ENCODE measurements around the gene EFCAB11. TPM values are rescaled to one million over a fixed set of nuclear protein-coding genes. Genes with fewer than 3 reads are reported as not detected.

EFCAB11 gene
- total and polyA plus RNA-seq, 2 of the 8 experiments (the other 6 are each of a cell fraction or from before 2014, with no cell fraction given): 6.8 to 12.8 TPM

GRCh38 chr14:89890589-89890988 is 63.9 kb downstream of the EFCAB11 start:
- Histone ChIP-seq H3K27ac (ENCODE audit: low read depth, low read length) (no peak overlapping the region), H3K14ac (ENCODE audit: insufficient read length) (no peak overlapping the region), H2AK5ac (ENCODE audit: low read depth, low read length) (no peak overlapping the region), H3K18ac (ENCODE audit: extremely low read depth, low read length) (no peak overlapping the region), H3K4me3 (ENCODE audit: extremely low read depth in 1 of 4, insufficient read depth in 2 of 4, low read depth in 3 of 4, low read length in 4 of 4) (no peak overlapping the region), H2BK120ac (replicated peaks; ENCODE audit: low read depth, low read length) (no peak overlapping the region), H4K8ac (ENCODE audit: extremely low read depth, insufficient read depth, low read length) (no peak overlapping the region), H4K20me1 (replicated peaks in 1 of 2; ENCODE audit: control insufficient read depth in 1 of 2, insufficient read depth in 2 of 2, low read length in 2 of 2) (no peaks in the 10 kb centered on the region), H4K5ac (ENCODE audit: insufficient read length, low read depth, low read length) (no peak overlapping the region), H4K91ac (replicated peaks; ENCODE audit: insufficient read length, low read length) (no peak overlapping the region), H3K4me2 (ENCODE audit: insufficient read depth in 1 of 2, low read depth in 2 of 2, low read length in 2 of 2) (no peak overlapping the region), H3K4me1 (replicated peaks in 1 of 4; ENCODE audit: control insufficient read depth in 3 of 4, insufficient read depth in 4 of 4, low read length in 3 of 4) (no peaks in the 10 kb centered on the region), H2BK15ac (ENCODE audit: low read length) (no peak overlapping the region), H3K9ac (replicated peaks in 1 of 4; ENCODE audit: extremely low read depth in 1 of 4, low read depth in 3 of 4, low read length in 3 of 4) (no peak overlapping the region), H3K36me3 (ENCODE audit: control insufficient read depth in 2 of 4, insufficient read depth in 4 of 4, low read length in 3 of 4) (no peaks in the 10 kb centered on the region), H3K23ac (ENCODE audit: insufficient read length) (no peak overlapping the region), H3K4ac (replicated peaks; ENCODE audit: insufficient read length, low read depth, low read length) (no peak overlapping the region), H2BK12ac (ENCODE audit: low read depth, low read length) (no peak overlapping the region), H2BK5ac (ENCODE audit: low read depth, low read length) (no peak overlapping the region), H3K79me1 (ENCODE audit: low read depth, low read length) (no peaks in the 10 kb centered on the region), H2AFZ (ENCODE audit: low read length) (no peak overlapping the region), H3K79me2 (ENCODE audit: control insufficient read depth in 1 of 2, insufficient read depth in 2 of 2, low read length in 2 of 2) (no peaks in the 10 kb centered on the region), H3K23me2 (ENCODE audit: low read depth, low read length) (no peaks in the 10 kb centered on the region), H3K27me3 (replicated peaks in 1 of 4; ENCODE audit: control insufficient read depth in 3 of 4, extremely low read depth in 1 of 4, insufficient read depth in 3 of 4, low read length in 3 of 4) (no peaks in the 10 kb centered on the region), H3K9me3 (ENCODE audit: insufficient read depth in 2 of 2, low read depth in 1 of 2, low read length in 1 of 2) (no peaks in the 10 kb centered on the region; a peak in 1 of 4 replicates), H2BK20ac (ENCODE audit: low read length) (no peak overlapping the region), H3K56ac (replicated peaks; ENCODE audit: insufficient read length, low read depth, low read length) (no peak overlapping the region)
- ChIA-PET POLR2A (ENCODE audit: partially characterized antibody) (no interaction called here), CTCF (ENCODE audit: partially characterized antibody) (interaction anchor here (0.6 to 1.7 kb wide), 3 partner anchors 10 to 312 kb away, joined by 3 to 4 read pairs (median 3); no protein-coding TSS in a partner anchor)
- no peak for TF ChIP-seq KDM1A (IDR thresholded peaks at IDR 0.05; ENCODE audit: borderline replicate concordance, low read length)
- TF ChIP-seq BACH1 (IDR thresholded peaks at IDR 0.05; ENCODE audit: low read length): no peak
- no peak for TF ChIP-seq SIRT6 (IDR thresholded peaks at IDR 0.05; ENCODE audit: low read length)
- TF ChIP-seq CBX8 (IDR thresholded peaks at IDR 0.05; ENCODE audit: borderline replicate concordance, low read depth, low read length): no peak
- TF ChIP-seq NRF1 (IDR thresholded peaks at IDR 0.05; ENCODE audit: low read depth, low read length): no peak
- no peak for TF ChIP-seq ZNF274 (IDR thresholded peaks at IDR 0.05; ENCODE audit: borderline replicate concordance, extremely low read depth, low read length)
- no peak for TF ChIP-seq EGR1 (IDR thresholded peaks at IDR 0.05; ENCODE audit: borderline replicate concordance, low read depth, low read length)
- no peak for TF ChIP-seq CHD2 (IDR thresholded peaks at IDR 0.05; ENCODE audit: low read length)
- no peak for TF ChIP-seq HDAC6 (IDR thresholded peaks at IDR 0.05; ENCODE audit: low read depth, low read length)
- TF ChIP-seq CREB1 (IDR thresholded peaks at IDR 0.05): no peak
- no peak for TF ChIP-seq KDM4A (IDR thresholded peaks at IDR 0.05; ENCODE audit: low read depth, low read length, severe bottlenecking)
- no peak for TF ChIP-seq GABPA (IDR thresholded peaks at IDR 0.05; ENCODE audit: borderline replicate concordance, insufficient read depth, low read length)
- 83% methylated on average over 4 of the region's 4 CpGs; no CpG with 5 or more reads in 1 of the 2 experiments for WGBS, 2 experiments (ENCODE audit: extremely low coverage in 1 of 2, insufficient coverage in 1 of 2, insufficient read length in 1 of 2, insufficient replicate concordance in 2 of 2, low coverage in 1 of 2, low lambda C conversion rate in 2 of 2, missing lambda C conversion rate in 1 of 2)
- no peak for DNase-seq (ENCODE audit: low read depth in 1 of 2, low spot score in 2 of 2)
- no peak for FAIRE-seq
